Measurements from ENCODE around the gene CEP104.

DNA sequence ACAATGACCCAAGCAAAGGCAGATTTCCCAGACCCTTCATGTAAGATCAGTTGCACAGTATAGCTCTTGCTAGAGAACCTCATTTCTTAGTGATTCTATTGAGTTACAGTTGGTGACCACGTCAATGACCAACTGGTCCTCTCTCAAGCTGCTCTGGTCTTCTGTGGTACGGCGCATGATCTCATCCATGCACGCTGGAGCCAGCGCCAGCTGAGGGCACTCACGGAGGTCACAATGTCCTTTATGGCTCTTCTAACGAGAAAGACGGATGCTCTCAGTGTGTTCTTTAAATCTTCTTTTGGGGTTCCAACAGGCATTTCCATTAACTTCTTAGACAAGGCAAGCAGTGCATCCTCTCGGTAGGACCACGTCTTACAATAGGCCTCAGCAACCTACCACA lies 22.3 kb downstream of the CEP104 start:
- TF ChIP-seq, protein P1, sequence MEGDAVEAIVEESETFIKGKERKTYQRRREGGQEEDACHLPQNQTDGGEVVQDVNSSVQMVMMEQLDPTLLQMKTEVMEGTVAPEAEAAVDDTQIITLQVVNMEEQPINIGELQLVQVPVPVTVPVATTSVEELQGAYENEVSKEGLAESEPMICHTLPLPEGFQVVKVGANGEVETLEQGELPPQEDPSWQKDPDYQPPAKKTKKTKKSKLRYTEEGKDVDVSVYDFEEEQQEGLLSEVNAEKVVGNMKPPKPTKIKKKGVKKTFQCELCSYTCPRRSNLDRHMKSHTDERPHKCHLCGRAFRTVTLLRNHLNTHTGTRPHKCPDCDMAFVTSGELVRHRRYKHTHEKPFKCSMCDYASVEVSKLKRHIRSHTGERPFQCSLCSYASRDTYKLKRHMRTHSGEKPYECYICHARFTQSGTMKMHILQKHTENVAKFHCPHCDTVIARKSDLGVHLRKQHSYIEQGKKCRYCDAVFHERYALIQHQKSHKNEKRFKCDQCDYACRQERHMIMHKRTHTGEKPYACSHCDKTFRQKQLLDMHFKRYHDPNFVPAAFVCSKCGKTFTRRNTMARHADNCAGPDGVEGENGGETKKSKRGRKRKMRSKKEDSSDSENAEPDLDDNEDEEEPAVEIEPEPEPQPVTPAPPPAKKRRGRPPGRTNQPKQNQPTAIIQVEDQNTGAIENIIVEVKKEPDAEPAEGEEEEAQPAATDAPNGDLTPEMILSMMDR (conservative IDR thresholded peaks at IDR 0.05; ENCODE audit: low read depth in 2 of 2), result no peak
- TF ChIP-seq STAT1 (IDR thresholded peaks at IDR 0.05; ENCODE audit: unreplicated experiment) (no peak), POLR2AphosphoS5 (IDR thresholded peaks at IDR 0.05; ENCODE audit: low read depth) (no peak)

Data from GM23338 (cell line).